ENCODE results near the gene TNKS1BP1. TPM values are rescaled to one million over a fixed set of nuclear protein-coding genes. Genes with fewer than 3 reads are reported as not detected.

Gene TNKS1BP1
- total and polyA plus RNA-seq, 2 of the 8 experiments (the other 6 are each of a cell fraction or from before 2014, with no cell fraction given): 50.0 to 122 TPM

GRCh38 chr11:57339328-57339727 lies 14.6 kb upstream of the TNKS1BP1 start:
- TF ChIP-seq CBX5 (IDR thresholded peaks at IDR 0.05; ENCODE audit: low read depth, low read length) (no peak), TBP (IDR thresholded peaks at IDR 0.05; ENCODE audit: low read depth, low read length) (no peak), SIX5 (IDR thresholded peaks at IDR 0.05; ENCODE audit: low read depth, low read length) (no peak), EZH2 (IDR thresholded peaks at IDR 0.05; ENCODE audit: low read depth, low read length, severe bottlenecking) (no peak), HDAC2 (IDR thresholded peaks at IDR 0.05; ENCODE audit: borderline replicate concordance in 1 of 2, low read depth in 2 of 2, low read length in 2 of 2) (no peak), CHD2 (IDR thresholded peaks at IDR 0.05; ENCODE audit: low read length) (no peak), BRCA1 (IDR thresholded peaks at IDR 0.05; ENCODE audit: low read depth, low read length) (no peak), NRF1 (IDR thresholded peaks at IDR 0.05; ENCODE audit: low read depth, low read length) (no peak), GABPA (IDR thresholded peaks at IDR 0.05; ENCODE audit: borderline replicate concordance, insufficient read depth, low read length) (no peak), TAF1 (IDR thresholded peaks at IDR 0.05; ENCODE audit: low read depth, low read length) (no peak), RBBP5 (IDR thresholded peaks at IDR 0.05; ENCODE audit: borderline replicate concordance, low read depth, low read length) (no peak), SP4 (IDR thresholded peaks at IDR 0.05; ENCODE audit: low read length) (no peak), POLR2AphosphoS5 (IDR thresholded peaks at IDR 0.05; ENCODE audit: low read depth, low read length) (no peak), KDM4A (IDR thresholded peaks at IDR 0.05; ENCODE audit: low read depth, low read length, severe bottlenecking) (no peak)
- Histone ChIP-seq H3K27me3 (replicated peaks in 1 of 4; ENCODE audit: control insufficient read depth in 3 of 4, extremely low read depth in 1 of 4, insufficient read depth in 3 of 4, low read length in 3 of 4) (peaks cover 0 to 5% (median 2%) of the 10 kb centered on the region in 4 experiments; a peak in 3 of 7 replicates), H2AFZ (ENCODE audit: low read length) (no peak overlapping the region), H3K9ac (replicated peaks in 1 of 4; ENCODE audit: extremely low read depth in 1 of 4, low read depth in 3 of 4, low read length in 3 of 4) (no peak overlapping the region), H3K4me2 (ENCODE audit: insufficient read depth in 1 of 2, low read depth in 2 of 2, low read length in 2 of 2) (no peak overlapping the region; a peak in 2 of 4 replicates), H3K79me1 (ENCODE audit: low read depth, low read length) (peaks cover 6% of the 10 kb centered on the region), H2BK12ac (ENCODE audit: low read depth, low read length) (no peak overlapping the region), H2AK5ac (ENCODE audit: low read depth, low read length) (no peak overlapping the region), H2BK120ac (replicated peaks; ENCODE audit: low read depth, low read length) (no peak overlapping the region), H3K4me3 (ENCODE audit: extremely low read depth in 1 of 4, insufficient read depth in 2 of 4, low read depth in 3 of 4, low read length in 4 of 4) (no peak overlapping the region), H2BK20ac (ENCODE audit: low read length) (no peak overlapping the region), H3K23me2 (ENCODE audit: low read depth, low read length) (peaks cover 4% of the 10 kb centered on the region), H3K4me1 (replicated peaks in 1 of 4; ENCODE audit: control insufficient read depth in 3 of 4, insufficient read depth in 4 of 4, low read length in 3 of 4) (peaks cover 7 to 17% (median 11%) of the 10 kb centered on the region in 4 experiments), H3K9me3 (ENCODE audit: insufficient read depth in 2 of 2, low read depth in 1 of 2, low read length in 1 of 2) (no peaks in the 10 kb centered on the region), H3K56ac (replicated peaks; ENCODE audit: insufficient read length, low read depth, low read length) (no peak overlapping the region), H4K91ac (replicated peaks; ENCODE audit: insufficient read length, low read length) (no peak overlapping the region), H4K5ac (ENCODE audit: insufficient read length, low read depth, low read length) (no peak overlapping the region), H2BK15ac (ENCODE audit: low read length) (no peak overlapping the region), H3K27ac (ENCODE audit: low read depth, low read length) (no peak overlapping the region), H3K79me2 (ENCODE audit: control insufficient read depth in 1 of 2, insufficient read depth in 2 of 2, low read length in 2 of 2) (peaks cover 7 to 10% of the 10 kb centered on the region in 2 experiments), H4K20me1 (replicated peaks in 1 of 2; ENCODE audit: control insufficient read depth in 1 of 2, insufficient read depth in 2 of 2, low read length in 2 of 2) (no peaks in the 10 kb centered on the region), H3K14ac (ENCODE audit: insufficient read length) (no peak overlapping the region), H3K23ac (ENCODE audit: insufficient read length) (no peak overlapping the region), H3K36me3 (ENCODE audit: control insufficient read depth in 2 of 4, insufficient read depth in 4 of 4, low read length in 3 of 4) (peaks cover 0 to 4% (median 1%) of the 10 kb centered on the region in 4 experiments; a peak in 1 of 8 replicates), H2BK5ac (ENCODE audit: low read depth, low read length) (no peak overlapping the region; the same call in 1 of the 2 replicates), H3K18ac (ENCODE audit: extremely low read depth, low read length) (no peak overlapping the region), H3K4ac (replicated peaks; ENCODE audit: insufficient read length, low read depth, low read length) (no peak overlapping the region), H4K8ac (ENCODE audit: extremely low read depth, insufficient read depth, low read length) (no peak overlapping the region)
- FAIRE-seq (no peak), DNase-seq (ENCODE audit: low read depth in 1 of 2, low spot score in 2 of 2) (no peak)
- ChIA-PET CTCF (ENCODE audit: partially characterized antibody) (interaction anchor here (0.8 to 4.4 kb wide), 13 partner anchors 10 to 208 kb away, joined by 3 to 20 read pairs (median 4); partner anchors contain the start of genes RTN4RL2 and TNKS1BP1), POLR2A (ENCODE audit: partially characterized antibody) (interaction anchor here (1.3 to 45.7 kb wide), 2 partner anchors 32 to 300 kb away, joined by 4 to 1279 read pairs; partner anchors contain the start of gene TNKS1BP1)
- WGBS, 2 experiments (ENCODE audit: extremely low coverage in 1 of 2, insufficient coverage in 1 of 2, insufficient read length in 1 of 2, insufficient replicate concordance in 2 of 2, low coverage in 1 of 2, low lambda C conversion rate in 2 of 2, missing lambda C conversion rate in 1 of 2): 81% methylated on average over 5 of the region's 5 CpGs; no CpG with 5 or more reads in 1 of the 2 experiments
